Measurements from ENCODE around the gene C3orf18.
"Not testable (repeated sequence)": the region's sequence is repeated elsewhere in the genome, so short reads cannot be mapped to it uniquely, and the experiment has no call there.

C3orf18 gene

GRCh38 chr3:50523279-50523811, 44.2 kb downstream of the C3orf18 start:
- DNase-seq (ENCODE audit: low read depth, low spot score), result no peak

GRCh38 chr3:50521572-50521971, 46.0 kb downstream of the C3orf18 start:
- no peak for DNase-seq (ENCODE audit: low read depth, low spot score)

GRCh38 chr3:50520849-50521248, 46.7 kb downstream of the C3orf18 start:
- DNase-seq (ENCODE audit: low read depth, low spot score), result no peak

GRCh38 chr3:50519471-50520089, 48.0 kb downstream of the C3orf18 start:
- peak; percentile 54 for DNase-seq (ENCODE audit: low read depth, low spot score)

GRCh38 chr3:50518436-50518835, 49.1 kb downstream of the C3orf18 start:
- DNase-seq (ENCODE audit: low read depth, low spot score), result no peak

GRCh38 chr3:50517721-50518206, 49.8 kb downstream of the C3orf18 start:
- no peak for DNase-seq (ENCODE audit: low read depth, low spot score)

GRCh38 chr3:50516440-50516871, 51.1 kb downstream of the C3orf18 start:
- no peak for DNase-seq (ENCODE audit: low read depth, low spot score)

- no peak for DNase-seq (ENCODE audit: low read depth, low spot score)
Measured at GRCh38 chr3:50515565-50516439, 51.7 kb downstream of the C3orf18 start.

- DNase-seq (ENCODE audit: low read depth, low spot score), result not testable (repeated sequence)
Measured at GRCh38 chr3:50512908-50513307, 54.6 kb downstream of the C3orf18 start.

- no peak for DNase-seq (ENCODE audit: low read depth, low spot score)
Measured at GRCh38 chr3:50512131-50512530, 55.4 kb downstream of the C3orf18 start.

GRCh38 chr3:50510325-50510724, 57.2 kb downstream of the C3orf18 start:
- no peak for DNase-seq (ENCODE audit: low read depth, low spot score)

- no peak for DNase-seq (ENCODE audit: low read depth, low spot score)
Measured at GRCh38 chr3:50509715-50510114, 57.8 kb downstream of the C3orf18 start.

GRCh38 chr3:50508821-50509220, 58.7 kb downstream of the C3orf18 start:
- no peak for DNase-seq (ENCODE audit: low read depth, low spot score)
